ENCODE results near the gene SUPT5H.

DNA sequence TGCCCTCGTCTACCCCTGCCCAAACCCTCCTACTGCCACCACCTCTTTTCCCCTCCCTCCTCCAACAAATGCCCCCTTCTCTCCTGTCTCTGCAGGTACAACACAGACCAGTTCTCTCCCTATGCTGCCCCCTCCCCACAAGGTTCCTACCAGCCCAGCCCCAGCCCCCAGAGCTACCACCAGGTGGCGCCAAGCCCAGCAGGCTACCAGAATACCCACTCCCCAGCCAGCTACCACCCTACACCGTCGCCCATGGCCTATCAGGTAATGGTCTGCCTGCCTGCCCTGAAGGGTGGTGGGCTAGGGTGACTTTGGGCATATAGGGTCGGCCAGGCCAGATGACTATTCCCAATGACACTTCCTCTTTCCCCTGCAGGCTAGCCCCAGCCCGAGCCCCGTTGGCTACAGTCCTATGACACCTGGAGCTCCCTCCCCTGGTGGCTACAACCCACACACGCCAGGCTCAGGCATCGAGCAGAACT, 28.8 kb downstream of the SUPT5H start:
- TF ChIP-seq, protein P1, sequence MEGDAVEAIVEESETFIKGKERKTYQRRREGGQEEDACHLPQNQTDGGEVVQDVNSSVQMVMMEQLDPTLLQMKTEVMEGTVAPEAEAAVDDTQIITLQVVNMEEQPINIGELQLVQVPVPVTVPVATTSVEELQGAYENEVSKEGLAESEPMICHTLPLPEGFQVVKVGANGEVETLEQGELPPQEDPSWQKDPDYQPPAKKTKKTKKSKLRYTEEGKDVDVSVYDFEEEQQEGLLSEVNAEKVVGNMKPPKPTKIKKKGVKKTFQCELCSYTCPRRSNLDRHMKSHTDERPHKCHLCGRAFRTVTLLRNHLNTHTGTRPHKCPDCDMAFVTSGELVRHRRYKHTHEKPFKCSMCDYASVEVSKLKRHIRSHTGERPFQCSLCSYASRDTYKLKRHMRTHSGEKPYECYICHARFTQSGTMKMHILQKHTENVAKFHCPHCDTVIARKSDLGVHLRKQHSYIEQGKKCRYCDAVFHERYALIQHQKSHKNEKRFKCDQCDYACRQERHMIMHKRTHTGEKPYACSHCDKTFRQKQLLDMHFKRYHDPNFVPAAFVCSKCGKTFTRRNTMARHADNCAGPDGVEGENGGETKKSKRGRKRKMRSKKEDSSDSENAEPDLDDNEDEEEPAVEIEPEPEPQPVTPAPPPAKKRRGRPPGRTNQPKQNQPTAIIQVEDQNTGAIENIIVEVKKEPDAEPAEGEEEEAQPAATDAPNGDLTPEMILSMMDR (IDR thresholded peaks at IDR 0.05): peak; percentile 30 to 49 (median 43)
- no peak for TF ChIP-seq POLR2A (IDR thresholded peaks at IDR 0.05)
- TF ChIP-seq EP300 (IDR thresholded peaks at IDR 0.05): no peak

Data from ovary (tissue), 3 donors.